ENCODE results near the gene NPL.

DNA sequence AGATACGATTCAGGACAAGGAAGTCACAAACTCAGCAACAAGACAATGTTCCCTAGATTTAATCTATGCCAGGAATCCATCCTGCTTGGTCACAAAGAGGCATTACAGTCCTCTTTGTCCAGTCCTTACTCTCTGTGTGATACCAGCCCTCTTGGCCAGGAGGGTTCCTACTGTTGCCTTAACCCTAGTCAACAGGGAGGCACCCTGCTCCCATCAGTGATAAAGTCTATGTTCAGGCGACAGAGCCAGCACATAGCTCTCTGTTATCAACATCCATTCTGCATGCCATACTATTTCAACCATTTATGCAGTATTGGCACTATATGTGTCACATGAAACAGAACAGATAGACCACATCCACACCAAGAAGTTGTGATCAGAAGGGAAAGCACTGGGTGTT lies 4.4 kb upstream of the NPL start:
- TF ChIP-seq, protein P1, sequence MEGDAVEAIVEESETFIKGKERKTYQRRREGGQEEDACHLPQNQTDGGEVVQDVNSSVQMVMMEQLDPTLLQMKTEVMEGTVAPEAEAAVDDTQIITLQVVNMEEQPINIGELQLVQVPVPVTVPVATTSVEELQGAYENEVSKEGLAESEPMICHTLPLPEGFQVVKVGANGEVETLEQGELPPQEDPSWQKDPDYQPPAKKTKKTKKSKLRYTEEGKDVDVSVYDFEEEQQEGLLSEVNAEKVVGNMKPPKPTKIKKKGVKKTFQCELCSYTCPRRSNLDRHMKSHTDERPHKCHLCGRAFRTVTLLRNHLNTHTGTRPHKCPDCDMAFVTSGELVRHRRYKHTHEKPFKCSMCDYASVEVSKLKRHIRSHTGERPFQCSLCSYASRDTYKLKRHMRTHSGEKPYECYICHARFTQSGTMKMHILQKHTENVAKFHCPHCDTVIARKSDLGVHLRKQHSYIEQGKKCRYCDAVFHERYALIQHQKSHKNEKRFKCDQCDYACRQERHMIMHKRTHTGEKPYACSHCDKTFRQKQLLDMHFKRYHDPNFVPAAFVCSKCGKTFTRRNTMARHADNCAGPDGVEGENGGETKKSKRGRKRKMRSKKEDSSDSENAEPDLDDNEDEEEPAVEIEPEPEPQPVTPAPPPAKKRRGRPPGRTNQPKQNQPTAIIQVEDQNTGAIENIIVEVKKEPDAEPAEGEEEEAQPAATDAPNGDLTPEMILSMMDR (IDR thresholded peaks at IDR 0.05; ENCODE audit: low read length) = no peak
- TF ChIP-seq EZH2 (IDR thresholded peaks at IDR 0.05; ENCODE audit: borderline replicate concordance, low read length) = no peak

All from OCI-LY1 (cell line).